Activated T-helper 1 cell treated with Interleukin-2 at 50 U/mL for 16 hours (primary cell): Measurements from ENCODE around the gene CSPG4.
A peak's percentile ranks its signal among the peaks of the same experiment; 100 is the strongest.
"Not testable (repeated sequence)": the region's sequence is repeated elsewhere in the genome, so short reads cannot be mapped to it uniquely, and the experiment has no call there.

Experiments used
- DNase-seq: peaks from one replicate; pipeline ENCODE4 v3.0.0-alpha.2; 2020; ENCODE audit warnings: low read depth

CSPG4 gene

GRCh38 chr15:75648156-75649000, 64.3 kb downstream of the CSPG4 start:
- DNase-seq = no peak

- peak; percentile 37 for DNase-seq
Observed at GRCh38 chr15:75647370-75648155, 65.1 kb downstream of the CSPG4 start, which contains the start of gene SNX33. SNX33 (plus strand) TSS chr15:75647912; CDS start chr15:75649103, 1,191 bp downstream.

GRCh38 chr15:75646944-75647364, 65.7 kb downstream of the CSPG4 start:
- no peak for DNase-seq

GRCh38 chr15:75646112-75646943, 66.3 kb downstream of the CSPG4 start:
- DNase-seq = no peak

- DNase-seq = no peak
Observed at GRCh38 chr15:75644376-75644775, 68.3 kb downstream of the CSPG4 start.

DNA sequence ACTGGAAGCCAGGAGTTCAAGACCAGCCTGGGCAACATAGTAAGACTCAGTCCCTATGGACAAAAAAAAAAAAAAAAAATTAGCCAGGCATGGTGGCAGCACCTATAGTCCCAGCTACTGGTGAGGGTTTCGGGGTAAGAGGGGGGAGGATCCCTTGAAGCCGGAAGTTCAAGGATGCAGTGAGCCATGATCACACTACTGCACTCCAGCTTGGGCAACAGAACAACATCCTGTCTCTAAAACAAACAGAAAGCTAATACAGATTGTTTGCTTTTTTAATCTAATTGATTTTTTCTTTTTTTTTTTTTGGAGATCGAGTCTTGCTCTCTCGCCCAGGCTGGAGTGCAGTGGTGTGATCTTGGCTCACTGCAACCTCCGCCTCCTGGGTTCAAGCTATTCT, 71.0 kb downstream of the CSPG4 start:
- DNase-seq = no peak

DNA sequence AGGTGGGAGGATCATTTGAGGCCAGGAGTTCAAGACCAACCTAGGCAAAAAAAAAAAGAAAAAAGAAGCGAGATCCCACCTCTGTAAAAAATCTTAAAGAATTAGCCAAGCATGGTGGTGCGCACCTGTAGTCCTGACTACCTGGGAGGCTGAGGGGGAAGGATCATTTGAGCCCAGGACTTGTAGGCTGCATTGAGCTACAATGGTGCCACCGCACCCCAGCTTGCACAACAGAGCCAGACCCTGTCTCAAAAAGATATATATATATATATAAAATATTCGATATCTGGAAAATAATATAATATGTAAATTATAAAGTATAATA, 71.5 kb downstream of the CSPG4 start:
- DNase-seq = no peak

GRCh38 chr15:75640483-75641178, 72.0 kb downstream of the CSPG4 start:
- DNase-seq = peak; percentile 20

DNA sequence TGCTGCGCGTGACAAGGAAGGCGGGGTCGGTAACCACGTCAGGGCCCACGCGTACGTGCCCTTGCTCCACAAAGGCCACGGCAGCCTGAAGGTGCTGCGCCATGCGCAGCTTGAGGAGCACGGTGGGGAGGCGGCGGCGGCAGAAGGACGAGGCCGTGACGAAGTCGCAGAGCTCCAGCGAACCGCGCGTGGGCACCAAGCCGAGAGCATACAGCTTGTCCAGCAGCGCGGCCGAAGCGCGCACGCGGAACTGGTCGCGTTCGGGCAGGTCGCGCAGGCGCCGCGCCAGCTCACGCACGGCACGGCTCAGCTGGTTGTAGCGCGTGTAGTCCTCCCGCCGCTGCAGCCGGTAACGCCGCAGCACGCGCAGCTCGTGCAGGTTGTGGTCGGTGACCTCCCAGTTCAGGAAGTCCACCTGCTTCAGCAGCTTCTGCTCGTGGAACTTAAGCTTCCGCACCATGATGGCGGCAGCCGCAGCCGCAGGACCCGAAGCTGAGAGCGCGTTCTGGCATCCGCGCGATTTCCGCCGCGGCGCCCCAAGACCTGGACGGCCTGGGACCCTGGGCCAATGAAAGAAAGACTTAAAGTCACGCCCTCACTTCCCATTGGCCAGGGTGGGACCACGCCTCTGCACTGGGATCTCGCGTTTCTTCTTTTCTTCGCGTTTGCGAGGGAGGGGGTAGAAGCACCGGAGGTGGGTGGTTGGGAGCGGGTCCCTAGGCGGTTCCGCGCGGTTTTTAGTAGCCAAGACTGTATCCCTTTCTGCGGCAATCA, 72.8 kb downstream of the CSPG4 start, which contains the start of gene IMP3:
TSS of gene IMP3 (minus strand) at position 516 of the 774 bp plus-strand sequence. CDS start at position 460, 56 bp downstream.
- DNase-seq = peak; percentile 91

- no peak for DNase-seq
Observed at GRCh38 chr15:75639191-75639708, 73.4 kb downstream of the CSPG4 start.

DNA sequence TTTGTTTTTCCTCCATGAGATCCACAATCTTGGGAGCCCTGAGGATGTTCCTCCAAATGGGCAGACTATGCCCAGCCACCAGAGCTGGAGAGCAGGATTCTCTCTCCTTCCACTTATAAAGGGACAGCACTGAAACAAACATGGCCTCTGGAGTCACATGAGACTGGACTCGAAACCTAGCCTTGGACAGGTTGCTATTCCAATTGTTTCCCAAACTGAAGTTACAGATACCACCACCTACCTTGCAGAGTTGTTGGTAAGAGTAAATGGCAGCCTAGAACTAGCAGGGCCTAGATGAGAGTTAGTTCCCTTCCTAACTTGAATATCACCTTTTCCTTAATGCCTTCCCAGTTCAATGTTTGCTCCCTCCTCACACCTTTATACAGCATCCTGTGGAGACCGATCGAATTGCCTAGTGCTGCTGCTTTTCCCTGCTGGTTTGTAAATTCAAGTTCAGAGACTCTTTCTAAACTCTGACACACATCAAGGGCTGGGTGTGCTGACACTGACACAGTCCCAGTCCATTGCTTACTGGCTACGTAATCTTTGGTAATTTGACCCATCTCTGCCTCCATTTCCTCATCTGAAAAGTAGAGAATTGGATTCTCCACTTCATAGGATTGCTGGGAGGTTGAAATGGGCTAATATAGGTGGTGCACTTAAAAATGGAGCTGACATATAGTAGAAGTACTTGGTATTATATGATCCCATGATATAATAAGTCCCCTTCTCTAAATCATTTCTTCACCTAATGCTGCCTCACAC, 75.2 kb downstream of the CSPG4 start:
- DNase-seq = no peak

DNA sequence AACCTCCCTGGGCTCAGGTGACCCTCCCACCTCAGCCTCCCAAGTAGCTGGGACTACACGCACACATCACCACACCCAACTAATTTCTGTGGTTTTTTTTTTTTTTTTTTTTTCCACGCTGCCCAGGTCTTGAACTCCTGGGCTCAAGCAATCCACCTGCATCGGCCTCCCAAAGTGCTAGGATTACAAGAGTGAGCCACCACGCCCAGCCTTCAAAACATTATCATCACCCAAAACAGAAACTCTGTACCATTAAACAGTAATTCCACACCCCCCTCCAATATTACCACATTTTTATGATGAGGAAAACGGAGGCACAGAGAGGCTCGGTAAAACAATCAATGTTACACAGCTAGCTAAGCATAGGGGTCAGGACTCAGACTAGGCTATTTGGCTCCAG, 76.6 kb downstream of the CSPG4 start:
- DNase-seq = no peak

- not testable (repeated sequence) for DNase-seq
Observed at GRCh38 chr15:75633922-75634321, 78.7 kb downstream of the CSPG4 start.

DNA sequence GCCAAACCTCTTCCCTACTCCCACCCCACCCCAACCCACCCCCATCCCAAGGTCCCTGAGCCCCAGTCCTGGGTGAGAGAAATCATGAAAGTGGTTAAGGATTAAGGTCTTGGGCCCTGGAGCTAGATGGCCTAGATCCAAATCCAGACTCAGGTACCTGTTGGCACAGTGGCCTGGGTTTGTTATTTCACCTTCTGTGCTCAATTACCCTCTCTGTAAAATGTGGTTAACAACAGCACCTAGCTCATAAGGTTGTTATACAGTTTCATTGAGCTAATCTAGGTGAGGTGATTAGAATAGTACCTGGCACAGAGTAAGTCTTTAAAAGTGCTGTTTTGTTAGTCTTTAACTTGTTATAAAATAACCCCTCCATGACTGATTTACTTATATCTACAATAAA, 80.7 kb downstream of the CSPG4 start:
- no peak for DNase-seq

DNA sequence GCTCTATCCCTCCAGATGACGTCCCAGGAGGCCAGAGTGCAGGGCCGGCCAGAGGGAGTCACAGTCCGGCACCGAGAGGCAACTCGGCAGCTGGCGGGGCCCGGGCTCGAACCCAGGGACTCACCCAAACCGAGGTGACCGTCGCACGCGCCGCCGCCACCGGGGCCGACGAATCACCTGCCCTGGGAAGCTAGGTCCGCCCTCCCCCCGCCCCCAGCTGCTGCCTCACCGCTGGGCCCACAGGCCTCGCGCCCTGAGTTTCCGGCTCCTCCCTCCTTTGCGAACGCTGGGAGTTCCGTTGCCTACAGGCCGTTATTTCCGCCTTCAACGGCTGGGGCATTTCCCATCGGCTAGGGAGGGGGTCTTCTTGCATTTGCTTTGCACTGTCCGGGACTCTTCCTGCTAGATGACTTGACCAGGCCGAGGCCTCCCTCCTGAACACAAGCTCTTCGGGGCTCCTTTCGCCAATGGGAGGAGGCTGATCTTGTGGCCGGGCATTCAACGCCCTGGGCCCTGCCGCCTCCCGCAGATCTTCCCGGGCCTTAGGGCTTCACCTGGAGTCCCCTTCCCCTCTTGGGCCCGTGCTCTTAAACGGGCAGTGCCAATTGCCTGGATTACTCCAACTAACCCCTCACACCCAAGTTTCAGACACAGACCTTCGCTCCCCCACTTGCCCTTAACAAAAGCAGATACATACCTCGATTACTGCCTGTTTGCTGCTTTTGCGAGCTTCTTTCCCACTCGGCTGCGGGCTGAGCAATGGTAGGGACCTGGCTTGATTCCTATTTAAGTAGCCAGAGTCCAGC, 86.9 kb downstream of the CSPG4 start, which contains the start of gene SNUPN:
TSS of gene SNUPN (minus strand) at position 184 of the 806 bp plus-strand sequence. CDS start 4,674 bp downstream, outside the sequence.
- peak; percentile 90 for DNase-seq
